ENCODE results near the gene SS18L1.
"Not testable (repeated sequence)": the region's sequence is repeated elsewhere in the genome, so short reads cannot be mapped to it uniquely, and the experiment has no call there.

SS18L1 gene

DNA sequence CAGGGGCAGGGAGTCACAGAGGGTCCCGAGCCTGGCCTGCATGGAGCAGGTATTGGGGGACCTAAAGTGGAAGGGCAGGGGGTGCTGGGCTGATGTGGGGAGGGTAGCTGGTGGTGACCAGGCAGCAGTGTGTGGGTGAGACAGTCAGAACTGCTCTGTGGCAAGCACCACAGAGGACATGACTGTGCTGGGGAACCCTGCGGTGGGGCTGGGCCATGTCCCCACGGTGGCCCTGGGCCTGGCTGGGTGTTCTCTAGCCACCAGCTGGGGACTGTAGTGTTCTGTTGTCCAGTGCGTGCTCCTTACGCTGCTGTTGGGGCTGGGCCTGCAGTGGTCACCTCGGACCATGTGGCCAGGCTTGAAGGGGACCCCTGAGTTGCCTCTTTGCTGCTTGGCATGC is 3.6 kb downstream of the SS18L1 start:
- CTCF ChIA-PET: interaction anchor here (1.0 kb wide), 1 partner anchor 9 kb away, joined by 3 read pairs; no protein-coding TSS in a partner anchor
- no peak for DNase-seq (ENCODE audit: extremely low spot score)
- TF ChIP-seq, protein P1, sequence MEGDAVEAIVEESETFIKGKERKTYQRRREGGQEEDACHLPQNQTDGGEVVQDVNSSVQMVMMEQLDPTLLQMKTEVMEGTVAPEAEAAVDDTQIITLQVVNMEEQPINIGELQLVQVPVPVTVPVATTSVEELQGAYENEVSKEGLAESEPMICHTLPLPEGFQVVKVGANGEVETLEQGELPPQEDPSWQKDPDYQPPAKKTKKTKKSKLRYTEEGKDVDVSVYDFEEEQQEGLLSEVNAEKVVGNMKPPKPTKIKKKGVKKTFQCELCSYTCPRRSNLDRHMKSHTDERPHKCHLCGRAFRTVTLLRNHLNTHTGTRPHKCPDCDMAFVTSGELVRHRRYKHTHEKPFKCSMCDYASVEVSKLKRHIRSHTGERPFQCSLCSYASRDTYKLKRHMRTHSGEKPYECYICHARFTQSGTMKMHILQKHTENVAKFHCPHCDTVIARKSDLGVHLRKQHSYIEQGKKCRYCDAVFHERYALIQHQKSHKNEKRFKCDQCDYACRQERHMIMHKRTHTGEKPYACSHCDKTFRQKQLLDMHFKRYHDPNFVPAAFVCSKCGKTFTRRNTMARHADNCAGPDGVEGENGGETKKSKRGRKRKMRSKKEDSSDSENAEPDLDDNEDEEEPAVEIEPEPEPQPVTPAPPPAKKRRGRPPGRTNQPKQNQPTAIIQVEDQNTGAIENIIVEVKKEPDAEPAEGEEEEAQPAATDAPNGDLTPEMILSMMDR (IDR thresholded peaks at IDR 0.05; ENCODE audit: control extremely low read depth, extremely low read depth, low read depth, missing control alignments): no peak
- POLR2A ChIA-PET: no interaction called here

DNA sequence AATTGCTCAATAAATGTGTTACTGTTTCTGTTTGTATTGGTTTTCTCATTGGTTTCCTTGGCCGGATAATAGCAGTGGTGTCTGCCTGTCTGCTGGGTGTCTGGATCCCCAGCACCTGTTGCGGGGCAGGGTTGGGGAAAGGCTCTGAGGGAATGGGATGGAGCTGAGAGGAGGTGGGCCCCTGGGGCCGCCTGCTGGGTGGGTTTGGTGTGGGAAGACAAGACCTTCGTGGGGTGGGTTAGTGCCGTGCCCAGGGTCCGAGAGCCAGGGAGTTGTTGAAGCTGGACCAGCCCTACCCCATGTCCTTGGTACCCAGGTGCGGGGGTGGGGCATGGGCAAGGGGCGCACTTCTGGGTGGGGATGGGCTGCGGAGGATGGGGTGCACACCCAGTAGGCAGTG is 4.0 kb downstream of the SS18L1 start:
- TF ChIP-seq, protein P1 (IDR thresholded peaks at IDR 0.05; ENCODE audit: control extremely low read depth, extremely low read depth, low read depth, missing control alignments): no peak
- CTCF ChIA-PET: interaction anchor here (1.0 kb wide), 1 partner anchor 10 kb away, joined by 3 read pairs; no protein-coding TSS in a partner anchor
- no peak for DNase-seq (ENCODE audit: extremely low spot score)
- POLR2A ChIA-PET: interaction anchor here (0.6 kb wide), 1 partner anchor 82 kb away, joined by 3 read pairs; the partner anchor contains the start of gene TAF4

DNA sequence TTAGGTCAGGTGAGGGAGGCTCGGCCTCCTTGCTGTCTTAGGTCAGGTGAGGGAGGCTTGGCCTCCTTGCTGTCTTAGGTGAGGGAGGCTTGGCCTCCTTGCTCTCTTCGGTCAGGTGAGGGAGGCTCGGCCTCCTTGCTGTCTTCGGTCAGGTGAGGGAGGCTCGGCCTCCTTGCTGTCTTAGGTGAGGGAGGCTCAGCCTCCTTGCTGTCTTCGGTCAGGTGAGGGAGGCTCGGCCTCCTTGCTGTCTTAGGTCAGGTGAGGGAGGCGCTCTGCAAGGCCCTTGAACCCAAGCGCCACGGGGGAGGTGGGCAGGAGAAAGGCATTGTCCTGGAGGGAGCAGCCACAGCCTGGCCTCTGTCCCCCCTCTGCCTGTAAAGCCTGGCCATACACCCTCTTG is 4.8 kb downstream of the SS18L1 start:
- POLR2A ChIA-PET: interaction anchor here (0.6 kb wide), 1 partner anchor 83 kb away, joined by 3 read pairs; the partner anchor contains the start of gene TAF4
- CTCF ChIA-PET; DNase-seq (ENCODE audit: extremely low spot score): not testable (repeated sequence)

DNA sequence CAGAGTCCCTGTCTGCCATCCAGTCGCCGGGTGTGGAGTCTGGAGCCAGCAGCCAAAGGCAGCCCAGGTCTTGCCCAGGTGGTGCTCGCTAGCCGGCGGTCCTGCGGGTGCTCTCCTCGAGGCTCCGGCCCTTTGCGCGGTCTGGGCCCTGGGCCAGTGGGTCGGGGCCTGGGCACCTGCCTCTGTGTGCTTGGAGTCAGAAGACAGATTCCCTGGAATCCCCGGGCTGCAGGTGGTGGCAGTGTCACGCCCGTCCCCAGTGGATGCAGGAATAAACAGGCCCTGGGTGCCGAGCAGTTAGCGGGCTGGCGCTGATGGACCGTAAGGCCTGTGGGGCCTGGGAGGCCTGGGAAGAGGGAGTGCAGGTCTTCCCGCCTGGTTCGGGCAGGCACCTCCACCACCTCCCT is 5.3 kb downstream of the SS18L1 start:
- CTCF ChIA-PET: no interaction called here
- TF ChIP-seq, protein P1 (IDR thresholded peaks at IDR 0.05; ENCODE audit: control extremely low read depth, extremely low read depth, low read depth, missing control alignments): no peak
- POLR2A ChIA-PET: no interaction called here
- no peak for DNase-seq (ENCODE audit: extremely low spot score)

DNA sequence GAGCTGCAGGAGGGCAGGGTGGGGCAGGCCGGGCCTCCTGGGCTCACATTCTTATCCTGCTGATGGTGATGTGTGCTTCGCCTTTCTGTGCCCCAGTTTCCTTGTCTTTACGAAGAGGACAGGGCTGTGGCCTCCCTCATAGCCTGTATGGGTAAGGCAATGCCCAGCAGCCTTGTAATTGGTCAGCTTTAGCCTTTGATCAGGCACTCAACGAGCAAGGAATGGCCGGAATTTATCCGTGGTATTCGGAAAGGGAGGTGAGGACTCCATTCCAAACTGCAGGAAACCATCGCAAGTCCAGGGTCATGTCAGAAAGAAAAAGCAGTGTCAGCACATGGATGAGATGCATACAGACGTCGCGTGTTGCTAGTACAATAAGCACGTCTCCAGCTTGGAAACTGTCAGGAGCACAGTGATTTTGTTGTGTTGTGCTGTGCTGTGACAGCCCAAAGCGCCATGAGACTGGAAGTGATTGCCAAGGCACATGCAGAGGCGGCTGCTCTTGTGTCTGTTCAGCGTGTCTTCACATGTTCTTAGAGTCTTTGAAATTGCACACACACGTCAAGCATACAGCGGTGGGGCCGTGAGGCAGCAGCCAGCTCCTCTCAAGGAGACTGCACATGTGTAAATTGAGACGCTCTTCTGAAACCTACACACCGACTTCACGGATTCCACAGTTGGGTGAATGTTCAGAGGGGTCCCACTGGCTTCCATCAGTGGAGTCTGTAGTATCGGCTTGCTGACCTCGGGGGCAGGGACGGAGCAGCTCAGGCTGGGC is 6.2 kb downstream of the SS18L1 start:
- TF ChIP-seq, protein P1 (IDR thresholded peaks at IDR 0.05; ENCODE audit: control extremely low read depth, extremely low read depth, low read depth, missing control alignments): no peak
- no peak for DNase-seq (ENCODE audit: extremely low spot score)
- POLR2A ChIA-PET: interaction anchor here (1.0 kb wide), 1 partner anchor 11 kb away, joined by 3 read pairs; no protein-coding TSS in a partner anchor
- CTCF ChIA-PET: interaction anchor here (1.3 kb wide), 1 partner anchor 8 kb away, joined by 3 read pairs; no protein-coding TSS in a partner anchor

DNA sequence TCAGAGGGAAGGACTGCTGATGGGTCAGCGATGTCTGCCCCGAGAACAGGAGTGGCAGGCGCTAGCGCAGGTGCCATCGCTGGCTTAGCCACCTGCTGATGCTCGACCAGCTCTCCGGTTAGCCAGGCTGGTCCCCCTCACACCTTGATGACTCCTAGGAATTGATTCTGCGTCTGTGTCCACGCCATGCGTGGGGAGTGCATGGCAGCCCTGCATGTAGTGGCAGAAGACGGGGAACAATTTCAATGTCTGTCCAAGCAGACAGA is 6.7 kb downstream of the SS18L1 start:
- ChIA-PET CTCF (interaction anchor here (1.3 kb wide), 1 partner anchor 9 kb away, joined by 3 read pairs; no protein-coding TSS in a partner anchor), POLR2A (interaction anchor here (1.0 kb wide), 1 partner anchor 12 kb away, joined by 3 read pairs; no protein-coding TSS in a partner anchor)
- TF ChIP-seq, protein P1 (IDR thresholded peaks at IDR 0.05; ENCODE audit: control extremely low read depth, extremely low read depth, low read depth, missing control alignments): no peak
- no peak for DNase-seq (ENCODE audit: extremely low spot score)

DNA sequence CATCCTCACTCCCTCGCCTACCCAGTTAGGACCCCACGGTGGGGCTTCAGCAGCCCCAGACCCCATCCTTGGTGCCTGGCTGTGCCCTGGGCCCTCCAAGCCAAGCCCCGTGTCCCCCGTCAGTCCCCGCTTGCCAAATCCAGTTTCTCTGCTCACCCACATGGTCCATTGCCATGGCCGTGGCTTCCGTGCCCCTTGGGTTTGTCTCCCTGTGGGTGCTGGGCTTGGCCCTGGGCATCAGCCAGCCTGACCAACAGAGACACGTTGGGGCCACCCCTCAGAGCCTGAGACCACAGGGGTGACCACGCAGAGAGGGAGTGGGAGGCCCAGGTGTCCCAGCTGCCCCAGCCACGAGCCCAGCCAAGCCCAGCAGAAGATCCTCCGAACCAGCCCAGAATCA is 7.7 kb downstream of the SS18L1 start:
- POLR2A ChIA-PET: interaction anchor here (0.6 kb wide), 1 partner anchor 236 kb away, joined by 5 read pairs; the partner anchor contains the start of gene RPS21
- TF ChIP-seq, protein P1 (IDR thresholded peaks at IDR 0.05; ENCODE audit: control extremely low read depth, extremely low read depth, low read depth, missing control alignments): no peak
- CTCF ChIA-PET: no interaction called here
- DNase-seq (ENCODE audit: extremely low spot score): no peak

Data from GM10248 (cell line).